GM21526 (cell line): ENCODE data around the gene STK11.
"Not testable (repeated sequence)": the region's sequence is repeated elsewhere in the genome, so short reads cannot be mapped to it uniquely, and the experiment has no call there.

ENCODE experiments used
- ATAC-seq: cut with Tn5 transposase; IDR thresholded peaks from one replicate; pipeline ENCODE4 v1.9.1; 2021; ENCODE audit warnings: moderate library complexity; ENCODE audit not compliant: unreplicated experiment, low FRiP score

STK11 gene

DNA sequence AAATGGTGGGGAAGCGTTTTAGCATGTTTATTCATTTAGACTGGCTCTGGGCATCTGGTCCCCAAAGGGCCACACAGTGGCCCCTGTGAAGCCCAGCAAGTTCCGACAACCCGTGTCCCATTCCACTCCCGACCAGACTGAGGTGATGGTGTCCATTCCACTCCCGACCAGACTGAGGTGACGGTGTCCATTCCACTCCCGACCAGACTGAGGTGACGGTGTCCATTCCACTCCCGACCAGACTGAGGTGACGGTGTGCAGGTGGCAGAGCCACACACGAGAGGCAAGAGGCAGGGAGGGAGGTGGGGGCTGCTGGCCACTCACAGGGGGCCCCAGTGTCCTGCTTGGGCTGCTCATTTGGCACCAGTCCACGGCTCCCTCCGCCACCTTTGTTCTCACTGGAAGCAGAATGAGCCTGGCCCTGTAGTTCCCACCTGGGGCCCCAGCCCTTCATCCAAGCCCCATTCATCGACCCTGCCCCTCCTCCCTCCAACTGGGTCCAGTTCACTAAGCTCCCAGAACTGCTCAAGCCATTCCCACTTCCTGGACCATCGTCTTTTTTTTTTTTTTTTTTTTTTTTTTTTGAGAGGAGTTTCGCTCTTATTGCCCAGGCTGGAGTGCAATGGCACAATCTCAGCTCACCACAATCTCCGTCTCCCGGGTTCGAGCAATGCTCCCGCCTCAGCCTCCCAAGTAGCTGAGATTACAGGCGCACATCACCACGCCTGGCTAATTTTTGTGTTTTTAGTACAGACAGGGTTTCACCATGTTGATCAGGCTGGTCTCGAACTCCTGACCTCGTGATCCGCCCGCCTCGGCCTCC, 40.9 kb downstream of the STK11 start:
- ATAC-seq, result not testable (repeated sequence)

DNA sequence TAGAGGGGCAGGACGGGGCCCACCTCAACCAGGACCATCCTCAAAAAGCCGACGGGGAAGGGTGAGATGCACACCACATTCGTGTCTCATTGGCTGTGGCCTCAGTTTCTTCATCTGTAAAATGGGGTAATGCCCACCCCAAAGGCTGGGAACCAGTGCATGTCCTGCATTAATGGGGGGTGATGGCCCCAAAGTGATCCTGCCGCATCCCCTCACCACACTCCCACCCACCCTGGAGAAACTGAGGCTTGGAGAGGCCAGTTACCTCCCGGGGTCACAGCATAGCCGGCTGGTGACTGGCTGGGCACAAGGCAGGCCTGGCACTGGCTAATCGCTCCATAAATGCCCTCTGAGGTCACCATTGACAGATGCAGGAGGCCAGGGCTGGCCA, 42.2 kb downstream of the STK11 start:
- no peak for ATAC-seq

DNA sequence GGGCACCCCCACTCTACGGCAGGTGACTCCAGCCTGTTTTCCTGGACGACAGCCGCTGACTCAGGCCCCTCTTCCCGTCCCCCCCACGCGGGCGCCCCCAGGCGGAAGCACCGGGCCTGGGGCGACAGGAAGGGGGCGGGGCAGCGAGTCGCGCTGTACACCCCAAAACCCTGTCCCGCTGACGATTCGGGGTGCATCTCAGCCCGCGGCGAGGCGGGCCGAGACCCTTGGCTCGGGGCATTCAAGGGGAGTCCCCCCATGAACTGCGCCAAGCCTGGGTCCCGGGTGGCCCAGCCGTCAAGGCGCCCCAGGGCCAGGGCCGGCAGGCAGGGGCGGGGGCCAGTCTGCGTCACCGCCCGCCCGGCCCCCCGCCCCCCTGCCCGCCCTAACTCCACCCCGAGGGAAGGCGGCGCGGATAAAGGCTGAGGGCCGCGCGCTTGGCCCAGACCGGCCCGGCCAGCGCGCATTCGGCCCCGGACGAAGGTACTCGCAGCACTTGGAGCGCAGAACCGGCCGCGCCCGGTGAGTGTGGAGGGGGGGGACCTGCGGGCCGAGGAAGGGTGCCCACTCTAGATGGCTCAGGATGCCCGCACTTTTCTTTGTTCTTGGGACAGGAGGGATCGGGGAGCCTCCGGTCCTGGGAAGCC, 42.7 kb downstream of the STK11 start, which contains the start of gene MIDN:
Gene MIDN, plus strand, starts transcription at position 445 of the 647 bp plus-strand sequence. CDS start 1,714 bp downstream, outside the sequence.
- peak; percentile 8 for ATAC-seq

- peak; percentile 25 for ATAC-seq
Observed at GRCh38 chr19:1248786-1249297, 43.3 kb downstream of the STK11 start.

DNA sequence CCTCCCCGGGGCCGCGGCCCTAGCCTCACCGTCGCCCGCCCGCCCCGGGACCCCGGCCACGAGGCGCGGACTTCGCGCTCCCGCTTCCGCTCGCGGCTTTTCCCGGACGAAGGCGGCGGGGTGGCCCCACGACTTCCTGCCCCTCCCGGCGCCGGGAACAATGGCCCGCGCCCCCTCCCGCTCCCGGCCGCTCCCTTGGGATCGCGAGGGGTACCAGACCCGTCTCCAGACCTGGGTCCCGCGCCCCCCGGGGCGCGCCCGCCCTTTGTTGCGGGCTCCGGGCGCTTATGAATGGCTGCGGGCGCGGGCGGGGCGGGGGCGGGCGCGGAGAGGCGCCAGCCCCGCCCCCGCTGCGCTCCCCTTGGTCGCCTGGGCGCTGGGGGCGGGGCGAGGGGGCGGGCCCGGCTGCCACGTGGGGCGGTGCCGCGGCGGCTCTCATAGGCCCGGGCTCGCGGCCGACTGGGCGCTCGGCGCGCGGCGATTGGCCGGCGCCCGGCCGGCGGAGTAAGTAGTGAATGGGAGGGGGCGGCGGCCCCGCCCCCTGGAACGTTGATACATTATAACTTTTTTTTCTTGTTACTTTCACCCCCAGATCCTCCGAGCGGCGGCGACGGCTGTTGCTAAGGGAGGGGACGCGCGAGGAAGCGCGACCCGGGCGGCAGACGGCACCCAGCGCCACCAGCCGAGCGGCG, 43.9 kb downstream of the STK11 start:
- ATAC-seq, result peak; percentile 31

DNA sequence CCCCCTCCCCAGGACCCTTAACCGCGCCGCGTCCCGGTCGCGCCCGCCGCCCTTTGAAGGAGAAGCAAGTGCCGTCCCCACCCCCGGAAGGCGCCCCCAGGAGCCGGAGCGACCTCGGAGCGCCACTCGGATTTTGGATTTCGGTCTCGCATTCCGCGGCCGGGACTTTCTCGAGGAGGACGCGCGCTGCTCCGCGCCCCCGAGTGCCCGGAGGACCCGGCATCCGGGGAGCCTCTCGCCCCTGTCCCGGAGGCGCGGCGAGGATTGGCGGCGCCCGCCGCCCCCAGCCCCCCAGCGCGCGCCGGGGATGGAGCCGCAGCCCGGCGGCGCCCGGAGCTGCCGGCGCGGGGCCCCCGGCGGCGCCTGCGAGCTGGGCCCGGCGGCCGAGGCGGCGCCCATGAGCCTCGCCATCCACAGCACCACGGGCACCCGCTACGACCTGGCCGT, 44.4 kb downstream of the STK11 start:
- ATAC-seq, result no peak

- no peak for ATAC-seq
Observed at GRCh38 chr19:1250437-1251260, 45.1 kb downstream of the STK11 start.

- no peak for ATAC-seq
Observed at GRCh38 chr19:1251330-1252220, 46.0 kb downstream of the STK11 start.

DNA sequence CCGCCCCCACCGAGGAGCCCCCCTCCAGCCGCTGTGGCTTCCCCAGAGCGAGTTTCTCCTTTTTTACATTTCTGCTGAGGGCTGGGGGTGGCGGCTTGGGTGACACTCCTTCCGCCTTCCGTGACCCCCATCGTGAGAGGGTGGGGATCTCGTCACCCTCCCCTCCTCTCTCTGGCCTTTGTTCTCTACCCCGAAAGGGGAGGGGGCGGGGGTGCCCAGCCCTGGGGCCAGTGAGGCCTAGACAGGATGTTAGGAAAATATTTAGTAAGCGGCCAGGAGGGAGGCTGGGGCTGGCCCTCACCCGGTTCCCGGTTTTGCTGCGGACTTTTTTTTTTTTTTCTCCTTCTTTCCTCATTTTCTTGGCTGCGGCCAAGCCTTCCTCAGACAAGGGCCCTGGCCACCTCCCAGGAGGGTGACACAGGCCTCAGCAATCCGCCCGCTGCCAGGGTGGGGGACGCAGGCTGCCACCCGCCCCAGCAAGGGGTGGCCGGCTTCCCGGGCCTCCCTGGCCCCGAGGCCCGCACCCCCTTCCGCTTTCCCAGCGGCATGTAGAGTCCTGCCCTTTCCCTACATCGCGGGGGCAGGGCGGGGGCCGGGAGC, 46.7 kb downstream of the STK11 start:
- ATAC-seq, result no peak

DNA sequence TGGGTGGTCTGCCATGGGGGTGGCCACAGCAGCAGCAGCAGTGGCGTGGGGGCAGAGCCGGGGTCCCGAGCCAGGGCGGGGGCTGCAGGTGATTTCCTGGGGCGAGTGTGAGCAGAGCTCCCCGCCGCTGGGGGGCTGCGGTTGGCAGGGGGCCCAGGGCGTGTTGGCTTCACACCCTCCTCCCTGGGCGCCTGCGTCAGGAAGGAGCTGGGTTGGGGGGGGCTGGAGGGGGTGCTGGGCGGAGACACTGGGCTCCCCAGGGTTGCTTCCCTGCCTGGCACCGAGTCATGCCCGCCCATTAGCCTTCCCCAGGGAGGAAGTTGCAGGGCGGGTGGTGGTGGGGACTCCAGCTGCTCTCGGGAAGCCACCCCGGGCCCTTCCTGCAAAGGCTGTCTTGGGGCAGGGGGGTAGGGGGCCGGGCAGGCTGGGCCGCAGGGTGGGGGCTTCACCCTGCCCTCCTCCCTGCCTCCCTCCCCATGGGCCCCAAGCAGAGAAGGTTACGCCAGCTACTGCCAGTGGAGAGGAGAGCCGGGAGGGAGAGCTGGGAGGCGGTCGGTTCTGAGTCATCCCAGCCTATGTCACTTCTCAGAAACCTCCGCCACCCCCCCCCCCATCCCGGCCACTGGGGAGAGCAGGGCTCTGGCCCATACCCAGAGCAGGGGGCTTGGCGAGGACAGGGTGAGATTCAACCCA, 47.4 kb downstream of the STK11 start:
- no peak for ATAC-seq

DNA sequence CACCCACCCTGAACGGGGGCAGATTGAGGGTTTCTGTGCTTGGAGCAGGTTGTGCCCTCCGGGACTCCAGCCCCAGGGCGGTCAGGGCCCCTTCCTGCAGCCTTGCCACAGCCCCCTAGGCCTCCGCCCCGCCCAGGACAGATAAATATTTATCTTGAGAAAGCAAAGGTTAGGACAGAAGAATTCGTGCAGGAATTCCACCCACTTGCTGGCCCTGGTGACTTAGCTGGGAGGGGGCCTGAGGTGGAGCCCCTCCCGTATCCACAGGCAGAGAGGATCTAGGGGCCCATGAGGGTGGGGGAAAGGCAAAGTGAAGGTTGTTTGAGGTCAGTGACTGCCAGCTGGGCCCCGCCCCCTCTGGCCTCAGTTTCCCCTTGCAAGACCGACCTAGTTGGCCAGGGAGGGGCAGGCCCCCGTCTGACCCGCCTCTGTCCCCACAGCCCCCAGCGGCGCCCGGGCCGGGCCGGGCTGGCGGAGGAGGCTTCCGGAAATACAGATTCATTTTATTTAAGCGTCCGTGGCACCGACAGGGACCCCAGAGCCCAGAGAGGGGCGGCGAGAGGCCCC, 48.0 kb downstream of the STK11 start:
- no peak for ATAC-seq

DNA sequence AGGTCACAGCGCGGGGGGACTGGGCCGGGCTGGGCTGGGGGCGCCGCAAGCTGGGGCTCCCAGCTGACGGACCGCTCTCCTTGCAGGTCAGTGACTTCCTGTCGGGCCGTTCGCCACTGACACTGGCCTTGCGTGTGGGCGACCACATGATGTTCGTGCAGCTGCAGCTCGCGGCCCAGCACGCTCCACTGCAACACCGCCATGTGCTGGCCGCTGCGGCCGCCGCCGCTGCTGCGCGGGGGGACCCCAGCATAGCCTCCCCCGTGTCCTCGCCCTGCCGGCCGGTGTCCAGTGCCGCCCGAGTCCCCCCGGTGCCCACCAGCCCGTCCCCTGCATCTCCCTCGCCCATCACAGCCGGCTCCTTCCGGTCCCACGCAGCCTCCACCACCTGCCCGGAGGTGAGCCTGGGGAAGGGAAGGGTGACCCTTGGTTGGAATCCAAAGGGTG, 48.5 kb downstream of the STK11 start:
- no peak for ATAC-seq

- no peak for ATAC-seq
Observed at GRCh38 chr19:1254530-1255185, 49.1 kb downstream of the STK11 start.

- no peak for ATAC-seq
Observed at GRCh38 chr19:1255186-1256161, 49.9 kb downstream of the STK11 start.

DNA sequence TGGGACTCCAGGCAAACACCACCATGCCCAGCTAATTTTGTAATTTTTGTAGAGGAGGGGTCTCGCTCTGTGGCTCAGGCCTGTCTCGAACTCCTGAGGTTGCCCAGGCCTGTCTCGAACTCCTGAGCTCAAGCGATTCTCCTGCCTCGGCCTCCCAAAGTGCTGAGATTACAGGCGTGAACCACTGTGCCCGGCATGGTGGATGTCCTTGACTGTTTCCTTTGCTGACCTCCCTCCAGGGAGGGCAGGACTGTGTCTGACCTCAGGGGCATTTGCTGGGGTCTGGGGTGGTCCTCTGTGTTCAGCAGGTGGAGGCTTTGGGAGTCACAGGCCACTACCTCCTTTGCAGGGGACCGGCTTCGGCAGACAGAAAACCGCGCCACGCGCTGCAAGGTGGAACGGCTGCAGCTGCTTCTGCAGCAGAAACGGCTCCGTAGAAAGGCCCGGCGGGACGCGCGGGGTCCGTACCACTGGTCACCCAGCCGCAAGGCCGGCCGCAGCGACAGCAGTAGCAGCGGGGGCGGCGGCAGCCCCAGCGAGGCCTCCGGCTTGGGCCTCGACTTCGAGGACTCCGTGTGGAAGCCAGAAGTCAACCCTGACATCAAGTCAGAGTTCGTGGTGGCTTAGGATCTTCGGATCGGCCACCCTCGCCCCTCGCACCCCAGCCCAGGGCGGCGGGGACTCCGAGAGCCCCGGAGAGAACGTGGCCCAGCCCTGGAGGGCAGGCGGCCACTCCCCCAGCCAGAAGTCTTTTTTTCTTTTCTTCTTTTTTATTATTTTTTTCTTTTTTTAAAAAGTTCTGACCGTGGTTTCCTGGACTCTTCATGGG, 51.3 kb downstream of the STK11 start:
- ATAC-seq, result no peak
